ENCODE data around the gene PRG3.

Gene PRG3

GRCh38 chr11:57330029-57330428, 50.9 kb downstream of the PRG3 start:
- Histone ChIP-seq H3K4me3 (ENCODE audit: insufficient read depth in 1 of 2, low read depth in 1 of 2, low read length in 2 of 2) (no peak overlapping the region), H2BK15ac (ENCODE audit: low read depth, poor library complexity, severe bottlenecking) (no peak overlapping the region), H2AK5ac (ENCODE audit: low read length, severe bottlenecking) (no peak overlapping the region), H3K4ac (ENCODE audit: low read depth in 1 of 2, low read length in 2 of 2) (no peak overlapping the region), H3K36me3 (ENCODE audit: control insufficient read depth in 1 of 2, insufficient read depth in 2 of 2, low read depth in 1 of 2, low read length in 2 of 2) (peaks cover 65 to 84% of the 10 kb centered on the region in 2 experiments), H3K9me3 (ENCODE audit: control insufficient read depth, low read length) (no peaks in the 10 kb centered on the region), H3K14ac (ENCODE audit: low read length in 2 of 2) (no peak overlapping the region), H2BK12ac (ENCODE audit: low read length in 2 of 2) (no peak overlapping the region), H4K8ac (ENCODE audit: low read length) (no peak overlapping the region), H3K18ac (ENCODE audit: low read depth in 1 of 2, low read length in 2 of 2) (no peak overlapping the region), H2BK5ac (ENCODE audit: low read depth, low read length, poor library complexity, severe bottlenecking) (no peak overlapping the region), H3K79me1 (replicated peaks; ENCODE audit: low read length, poor library complexity, severe bottlenecking) (peaks cover 42% of the 10 kb centered on the region), H4K91ac (ENCODE audit: low read length) (no peak overlapping the region), H3K9ac (ENCODE audit: low read length) (no peak overlapping the region), H2AFZ (ENCODE audit: low read depth, low read length) (no peak overlapping the region), H3K23ac (ENCODE audit: low read length in 2 of 2) (no peak overlapping the region), H2BK120ac (ENCODE audit: low read depth, low read length) (no peak overlapping the region), H3K27ac (ENCODE audit: low read length, poor library complexity, severe bottlenecking) (no peak overlapping the region), H3K4me2 (ENCODE audit: low read length, poor library complexity, severe bottlenecking) (no peak overlapping the region), H3K4me1 (ENCODE audit: control insufficient read depth, insufficient read depth, low read depth, low read length) (peaks cover 13% of the 10 kb centered on the region), H3K27me3 (ENCODE audit: control insufficient read depth in 1 of 2, insufficient read depth in 1 of 2, low read length in 2 of 2) (no peaks in the 10 kb centered on the region)
- no peak for DNase-seq
- 98% methylated on average over 9 of the region's 9 CpGs for WGBS

- Histone ChIP-seq H3K9ac (ENCODE audit: low read length) (no peak overlapping the region), H3K36me3 (ENCODE audit: control insufficient read depth in 1 of 2, insufficient read depth in 2 of 2, low read depth in 1 of 2, low read length in 2 of 2) (peaks cover 59 to 69% of the 10 kb centered on the region in 2 experiments), H3K18ac (ENCODE audit: low read depth in 1 of 2, low read length in 2 of 2) (no peak overlapping the region), H2AFZ (ENCODE audit: low read depth, low read length) (no peak overlapping the region), H3K4me2 (ENCODE audit: low read length, poor library complexity, severe bottlenecking) (no peak overlapping the region), H2AK5ac (ENCODE audit: low read length, severe bottlenecking) (no peak overlapping the region), H3K14ac (ENCODE audit: low read length in 2 of 2) (no peak overlapping the region), H2BK120ac (ENCODE audit: low read depth, low read length) (no peak overlapping the region), H2BK5ac (ENCODE audit: low read depth, low read length, poor library complexity, severe bottlenecking) (no peak overlapping the region), H3K4ac (ENCODE audit: low read depth in 1 of 2, low read length in 2 of 2) (no peak overlapping the region), H3K4me1 (ENCODE audit: control insufficient read depth, insufficient read depth, low read depth, low read length) (peaks cover 15% of the 10 kb centered on the region), H2BK15ac (ENCODE audit: low read depth, poor library complexity, severe bottlenecking) (no peak overlapping the region), H3K79me1 (replicated peaks; ENCODE audit: low read length, poor library complexity, severe bottlenecking) (peaks cover 40% of the 10 kb centered on the region), H3K23ac (ENCODE audit: low read length in 2 of 2) (no peak overlapping the region), H3K27me3 (ENCODE audit: control insufficient read depth in 1 of 2, insufficient read depth in 1 of 2, low read length in 2 of 2) (no peaks in the 10 kb centered on the region), H4K91ac (ENCODE audit: low read length) (no peak overlapping the region), H3K4me3 (ENCODE audit: insufficient read depth in 1 of 2, low read depth in 1 of 2, low read length in 2 of 2) (no peak overlapping the region), H3K9me3 (ENCODE audit: control insufficient read depth, low read length) (no peaks in the 10 kb centered on the region), H4K8ac (ENCODE audit: low read length) (no peak overlapping the region), H3K27ac (ENCODE audit: low read length, poor library complexity, severe bottlenecking) (no peak overlapping the region), H2BK12ac (ENCODE audit: low read length in 2 of 2) (no peak overlapping the region)
- DNase-seq, result no peak
- WGBS, result 97% methylated on average over 5 of the region's 5 CpGs
Observed at GRCh38 chr11:57327721-57328120, 53.2 kb downstream of the PRG3 start.
